H1 (cell line): ENCODE measurements around the gene SLC39A11.

Source experiments
- ATF3 ChIP-seq: IDR thresholded peaks from 2 replicates; pipeline ENCODE4 v1.6.1; 2011; ENCODE audit warnings: low read depth, mild to moderate bottlenecking, low read length; ENCODE audit not compliant: insufficient read depth
- BRCA1 ChIP-seq: IDR thresholded peaks from 2 replicates; pipeline ENCODE4 v1.6.1; 2012; ENCODE audit warnings: low read depth, low read length, improper control_type of control experiment
- CHD2 ChIP-seq: IDR thresholded peaks from 2 replicates; pipeline ENCODE4 v1.6.1; 2012; ENCODE audit warnings: low read length, improper control_type of control experiment
- CHD7 ChIP-seq: fragments of 300-600 bp; sonication (generic); IDR thresholded peaks from 2 replicates; pipeline ENCODE4 v1.7.1; 2012; ENCODE audit warnings: low read length, moderate library complexity, mild to moderate bottlenecking, inconsistent platforms; ENCODE audit not compliant: insufficient replicate concordance
- CREB1 ChIP-seq: IDR thresholded peaks from 2 replicates; pipeline ENCODE4 v1.6.1; 2012; ENCODE audit warnings: inconsistent platforms
- CTCF ChIP-seq, 3 experiments: IDR thresholded peaks; 1 replicate in 2 of 3; 2 replicates in 1 of 3; pipeline versions ENCODE4 v1.5.1 to v1.6.1; 2011; ENCODE audit warnings: low read length in 3 of 3, mild to moderate bottlenecking in 3 of 3, inconsistent platforms in 2 of 3, low read depth in 1 of 3, moderate library complexity in 1 of 3; ENCODE audit not compliant: insufficient read depth in 1 of 3; ENCODE audit errors: control extremely low read depth in 1 of 3
- KDM1A ChIP-seq: fragments of 200-600, 300-600 bp; sonication (generic); IDR thresholded peaks from 2 replicates; pipeline ENCODE4 v1.7.1; 2016; ENCODE audit warnings: mild to moderate bottlenecking, low read length, borderline replicate concordance
- POLR2A ChIP-seq, 2 experiments: IDR thresholded peaks; 1 replicate in 1 of 2; 2 replicates in 1 of 2; pipeline ENCODE4 v1.6.1; 2011; ENCODE audit warnings: low read depth in 2 of 2, low read length in 2 of 2, mild to moderate bottlenecking in 2 of 2; ENCODE audit errors: control extremely low read depth in 1 of 2
- POLR2AphosphoS5 ChIP-seq: IDR thresholded peaks from 2 replicates; pipeline ENCODE4 v1.6.1; 2011; ENCODE audit warnings: low read depth, low read length
- SIN3A ChIP-seq, 2 experiments: IDR thresholded peaks in 1 of 2; conservative IDR thresholded peaks in 1 of 2; 2 replicates each; pipeline ENCODE4 v1.6.1; 2011 to 2012; ENCODE audit warnings: low read length in 2 of 2, improper control_type of control experiment in 1 of 2, low read depth in 1 of 2, mild to moderate bottlenecking in 1 of 2
- SP1 ChIP-seq: IDR thresholded peaks from 2 replicates; pipeline ENCODE4 v1.6.1; 2011; ENCODE audit warnings: low read depth, low read length
- TAF1 ChIP-seq: IDR thresholded peaks from 2 replicates; pipeline ENCODE4 v1.6.1; 2011; ENCODE audit warnings: mild to moderate bottlenecking, low read depth, low read length
- ZNF274 ChIP-seq: IDR thresholded peaks from 2 replicates; pipeline ENCODE4 v1.7.0; 2012; ENCODE audit warnings: low read length, borderline replicate concordance; ENCODE audit errors: extremely low read depth

- no peak for TF ChIP-seq POLR2AphosphoS5
- TF ChIP-seq CHD2 = no peak
- TF ChIP-seq TAF1 = no peak
- TF ChIP-seq SP1 = no peak
- no peak for TF ChIP-seq POLR2A (IDR thresholded peaks at IDR 0.05; ENCODE audit: control extremely low read depth in 1 of 2, low read depth in 2 of 2, low read length in 2 of 2)
- no peak for TF ChIP-seq ZNF274
- no peak for TF ChIP-seq KDM1A
- TF ChIP-seq CTCF (IDR thresholded peaks at IDR 0.05; ENCODE audit: control extremely low read depth in 1 of 3, insufficient read depth in 1 of 3, low read depth in 1 of 3, low read length in 3 of 3) = no peak
- TF ChIP-seq BRCA1 = no peak
- TF ChIP-seq SIN3A (conservative IDR thresholded peaks at IDR 0.05 in 1 of 2, IDR thresholded peaks at IDR 0.05 in 1 of 2; ENCODE audit: low read depth in 1 of 2, low read length in 2 of 2) = no peak
- TF ChIP-seq CREB1 = no peak
- no peak for TF ChIP-seq CHD7
- no peak for TF ChIP-seq ATF3
These were observed 474.4 kb downstream of the SLC39A11 start for GRCh38 chr17:72618001-72618509.
